ENCODE data around the gene FRMD4B.

- TF ChIP-seq EZH2phosphoT487 (IDR thresholded peaks at IDR 0.05; ENCODE audit: borderline replicate concordance, low read depth, low read length), result no peak
- TF ChIP-seq, protein P1, sequence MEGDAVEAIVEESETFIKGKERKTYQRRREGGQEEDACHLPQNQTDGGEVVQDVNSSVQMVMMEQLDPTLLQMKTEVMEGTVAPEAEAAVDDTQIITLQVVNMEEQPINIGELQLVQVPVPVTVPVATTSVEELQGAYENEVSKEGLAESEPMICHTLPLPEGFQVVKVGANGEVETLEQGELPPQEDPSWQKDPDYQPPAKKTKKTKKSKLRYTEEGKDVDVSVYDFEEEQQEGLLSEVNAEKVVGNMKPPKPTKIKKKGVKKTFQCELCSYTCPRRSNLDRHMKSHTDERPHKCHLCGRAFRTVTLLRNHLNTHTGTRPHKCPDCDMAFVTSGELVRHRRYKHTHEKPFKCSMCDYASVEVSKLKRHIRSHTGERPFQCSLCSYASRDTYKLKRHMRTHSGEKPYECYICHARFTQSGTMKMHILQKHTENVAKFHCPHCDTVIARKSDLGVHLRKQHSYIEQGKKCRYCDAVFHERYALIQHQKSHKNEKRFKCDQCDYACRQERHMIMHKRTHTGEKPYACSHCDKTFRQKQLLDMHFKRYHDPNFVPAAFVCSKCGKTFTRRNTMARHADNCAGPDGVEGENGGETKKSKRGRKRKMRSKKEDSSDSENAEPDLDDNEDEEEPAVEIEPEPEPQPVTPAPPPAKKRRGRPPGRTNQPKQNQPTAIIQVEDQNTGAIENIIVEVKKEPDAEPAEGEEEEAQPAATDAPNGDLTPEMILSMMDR (conservative IDR thresholded peaks at IDR 0.05; ENCODE audit: low read length), result no peak
Observed at GRCh38 chr3:69144631-69145245, 241.2 kb downstream of the FRMD4B start.

Data from OCI-LY7 (cell line).